Natural killer cell (primary cell): ENCODE results near the gene DUS2. TPM values are rescaled to one million over a fixed set of nuclear protein-coding genes. Genes with fewer than 3 reads are reported as not detected.

ENCODE experiments used
- ATAC-seq, 3 donors: fragments of 150-1000 bp in 2 of 3; fragments of 200-7000 bp in 1 of 3; cut with Tn5 transposase; 1 replicate in 1 of 3; 2 replicates in 2 of 3; pipeline ENCODE4 v1.10.0; 2021; ENCODE audit warnings: mild to moderate bottlenecking in 2 of 3, moderate library complexity in 2 of 3
- DNase-seq, 2 donors: peaks; one replicate each; pipeline versions ENCODE4 v3.0.0 to v3.0.0-alpha.2; 2013 to 2021; ENCODE audit warnings: mixed read lengths in 1 of 2
- H3K27ac ChIP-seq: one replicate; pipeline ENCODE4 v1.5.1; 2013; ENCODE audit warnings: mild to moderate bottlenecking, low read length
- H3K27me3 ChIP-seq: one replicate; pipeline ENCODE4 v1.6.1; 2013; ENCODE audit warnings: low read length; ENCODE audit not compliant: control insufficient read depth, insufficient read depth
- H3K36me3 ChIP-seq: one replicate; pipeline ENCODE4 v1.6.1; 2013; ENCODE audit warnings: low read length; ENCODE audit not compliant: control insufficient read depth, insufficient read depth
- H3K4me1 ChIP-seq: one replicate; pipeline ENCODE4 v1.6.1; 2013; ENCODE audit warnings: low read length; ENCODE audit not compliant: control insufficient read depth, insufficient read depth
- H3K4me3 ChIP-seq: one replicate; pipeline ENCODE4 v1.5.1; 2013; ENCODE audit warnings: low read length
- H3K9me3 ChIP-seq: one replicate; pipeline ENCODE4 v1.6.1; 2013; ENCODE audit warnings: low read length; ENCODE audit not compliant: control insufficient read depth, insufficient read depth
- H3K27ac Mint-ChIP-seq, 2 donors: one replicate each; pipeline ENCODE4 v1.8.0; 2022; ENCODE audit warnings: mild to moderate bottlenecking in 2 of 2, mixed read lengths in 2 of 2, moderate library complexity in 1 of 2
- H3K27me3 Mint-ChIP-seq, 2 donors: one replicate each; pipeline ENCODE4 v1.8.0; 2022; ENCODE audit warnings: low read depth in 2 of 2, mixed read lengths in 2 of 2
- H3K36me3 Mint-ChIP-seq: one replicate; pipeline ENCODE4 v1.8.0; 2022; ENCODE audit warnings: mixed read lengths
- H3K4me1 Mint-ChIP-seq, 2 donors: one replicate each; pipeline ENCODE4 v1.8.0; 2022; ENCODE audit warnings: mixed read lengths in 2 of 2
- H3K4me3 Mint-ChIP-seq: one replicate; pipeline ENCODE4 v1.8.0; 2022; ENCODE audit warnings: mild to moderate bottlenecking, moderate library complexity, mixed read lengths
- H3K9me3 Mint-ChIP-seq, 2 donors: one replicate each; pipeline ENCODE4 v1.8.0; 2022; ENCODE audit warnings: mixed read lengths in 2 of 2
- WGBS: methylation state at CpG from one replicate; pipeline ENCODE4 v1.1.7; 2013; ENCODE audit warnings: missing lambda C conversion rate; ENCODE audit not compliant: insufficient coverage; 5-methylcytosine and 5-hydroxymethylcytosine counted together
- intact Hi-C: fragments of 100-400 bp; cut with micrococcal nuclease; formaldehyde crosslinking; loops from one replicate; pipeline ENCODE4 v1.14.2; 2022
- total RNA-seq, 4 donors: library from RNA; stranded (reverse); fragments of 120-200 nt in 1 of 4; gene quantifications; one replicate each; pipeline versions ENCODE4 v1.2.3 to v1.2.4, GENCODE V29; 2013 to 2022
- TF ChIP-seq, protein P1 (sequence below): fragments of 200-600 bp; IDR thresholded peaks from one replicate; pipeline ENCODE4 v1.8.0; 2022; ENCODE audit warnings: antibody characterized with exemption

DUS2 gene
- total RNA-seq, 3 donors from 2014 or later (not counting 1 experiment from before 2014, with no cell fraction given) = 21.6 to 24.2 (median 22.7) TPM

GRCh38 chr16:68096491-68096890 is 73.4 kb downstream of the DUS2 start:
- Mint-ChIP-seq H3K9me3 (no peaks in the 10 kb centered on the region), H3K4me3 (peak overlapping the region; percentile 15), H3K27me3 (no peaks in the 10 kb centered on the region), H3K36me3 (no peaks in the 10 kb centered on the region), H3K27ac (peak overlapping the region; percentile 66 to 89), H3K4me1 (peaks cover 68 to 73% of the 10 kb centered on the region in 2 donors)
- 87% methylated on average over 2 of the region's 2 CpGs for WGBS
- DNase-seq = no peak
- H3K4me1 ChIP-seq = peaks cover 50% of the 10 kb centered on the region
- H3K27me3 ChIP-seq = no peaks in the 10 kb centered on the region
- H3K27ac ChIP-seq = no peak overlapping the region
- no peaks in the 10 kb centered on the region for H3K36me3 ChIP-seq
- no peaks in the 10 kb centered on the region for H3K9me3 ChIP-seq
- TF ChIP-seq, protein P1, sequence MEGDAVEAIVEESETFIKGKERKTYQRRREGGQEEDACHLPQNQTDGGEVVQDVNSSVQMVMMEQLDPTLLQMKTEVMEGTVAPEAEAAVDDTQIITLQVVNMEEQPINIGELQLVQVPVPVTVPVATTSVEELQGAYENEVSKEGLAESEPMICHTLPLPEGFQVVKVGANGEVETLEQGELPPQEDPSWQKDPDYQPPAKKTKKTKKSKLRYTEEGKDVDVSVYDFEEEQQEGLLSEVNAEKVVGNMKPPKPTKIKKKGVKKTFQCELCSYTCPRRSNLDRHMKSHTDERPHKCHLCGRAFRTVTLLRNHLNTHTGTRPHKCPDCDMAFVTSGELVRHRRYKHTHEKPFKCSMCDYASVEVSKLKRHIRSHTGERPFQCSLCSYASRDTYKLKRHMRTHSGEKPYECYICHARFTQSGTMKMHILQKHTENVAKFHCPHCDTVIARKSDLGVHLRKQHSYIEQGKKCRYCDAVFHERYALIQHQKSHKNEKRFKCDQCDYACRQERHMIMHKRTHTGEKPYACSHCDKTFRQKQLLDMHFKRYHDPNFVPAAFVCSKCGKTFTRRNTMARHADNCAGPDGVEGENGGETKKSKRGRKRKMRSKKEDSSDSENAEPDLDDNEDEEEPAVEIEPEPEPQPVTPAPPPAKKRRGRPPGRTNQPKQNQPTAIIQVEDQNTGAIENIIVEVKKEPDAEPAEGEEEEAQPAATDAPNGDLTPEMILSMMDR = no peak
- intact Hi-C loops = loop anchor here (10.0 kb wide), 1 partner anchor 48 kb away; no protein-coding TSS in a partner anchor
- ATAC-seq = no peak
- H3K4me3 ChIP-seq = no peak overlapping the region

- DNase-seq (no peak), ATAC-seq (no peak)
- H3K27ac Mint-ChIP-seq = peak overlapping the region; percentile 66 to 89
- H3K27me3 ChIP-seq = no peaks in the 10 kb centered on the region
- peak overlapping the region; percentile 15 for H3K4me3 Mint-ChIP-seq
- H3K27ac ChIP-seq = no peak overlapping the region
- H3K9me3 Mint-ChIP-seq = no peaks in the 10 kb centered on the region
- H3K4me1 ChIP-seq = peaks cover 50% of the 10 kb centered on the region
- no peaks in the 10 kb centered on the region for H3K36me3 ChIP-seq
- H3K9me3 ChIP-seq = no peaks in the 10 kb centered on the region
- H3K27me3 Mint-ChIP-seq = no peaks in the 10 kb centered on the region
- intact Hi-C loops = loop anchor here (10.0 kb wide), 1 partner anchor 48 kb away; no protein-coding TSS in a partner anchor
- H3K4me3 ChIP-seq = no peak overlapping the region
- H3K36me3 Mint-ChIP-seq = no peaks in the 10 kb centered on the region
- H3K4me1 Mint-ChIP-seq = peaks cover 68 to 73% of the 10 kb centered on the region in 2 donors
- TF ChIP-seq, protein P1 = no peak
Measured at GRCh38 chr16:68097088-68097487, 74.0 kb downstream of the DUS2 start.

DNA sequence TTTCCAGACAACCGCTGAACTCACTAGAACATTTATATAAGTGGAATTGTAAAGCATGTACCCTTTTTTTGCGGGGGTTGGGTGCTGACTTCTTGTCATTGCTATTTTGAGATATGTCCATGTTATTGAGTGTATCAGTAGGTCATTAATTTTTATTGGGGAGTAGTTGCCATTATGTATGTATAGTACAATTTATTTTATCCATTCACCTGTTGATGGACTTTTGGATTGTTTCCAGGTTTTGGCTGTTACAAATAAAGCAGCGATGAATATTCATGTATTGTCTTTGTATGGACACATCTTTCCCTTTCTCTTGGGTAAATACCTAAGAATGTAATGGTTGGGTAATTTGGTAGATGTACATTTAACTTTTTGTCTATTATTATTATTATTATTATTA is 74.8 kb downstream of the DUS2 start:
- no peak overlapping the region for H3K4me3 ChIP-seq
- no peak overlapping the region for H3K4me3 Mint-ChIP-seq
- no peaks in the 10 kb centered on the region for H3K27me3 Mint-ChIP-seq
- intact Hi-C loops = loop anchor here (10.0 kb wide), 1 partner anchor 47 kb away; no protein-coding TSS in a partner anchor
- WGBS = 100% methylated on average over 1 of the region's 3 CpGs
- peaks cover 46% of the 10 kb centered on the region for H3K4me1 ChIP-seq
- TF ChIP-seq, protein P1 = no peak
- H3K27me3 ChIP-seq = no peaks in the 10 kb centered on the region
- H3K36me3 Mint-ChIP-seq = no peaks in the 10 kb centered on the region
- no peaks in the 10 kb centered on the region for H3K9me3 Mint-ChIP-seq
- no peak overlapping the region for H3K27ac ChIP-seq
- H3K27ac Mint-ChIP-seq = peak overlapping the region; percentile 66 to 89
- H3K9me3 ChIP-seq = no peaks in the 10 kb centered on the region
- DNase-seq (no peak), ATAC-seq (no peak)
- no peaks in the 10 kb centered on the region for H3K36me3 ChIP-seq
- H3K4me1 Mint-ChIP-seq = peaks cover 71 to 77% of the 10 kb centered on the region in 2 donors

DNA sequence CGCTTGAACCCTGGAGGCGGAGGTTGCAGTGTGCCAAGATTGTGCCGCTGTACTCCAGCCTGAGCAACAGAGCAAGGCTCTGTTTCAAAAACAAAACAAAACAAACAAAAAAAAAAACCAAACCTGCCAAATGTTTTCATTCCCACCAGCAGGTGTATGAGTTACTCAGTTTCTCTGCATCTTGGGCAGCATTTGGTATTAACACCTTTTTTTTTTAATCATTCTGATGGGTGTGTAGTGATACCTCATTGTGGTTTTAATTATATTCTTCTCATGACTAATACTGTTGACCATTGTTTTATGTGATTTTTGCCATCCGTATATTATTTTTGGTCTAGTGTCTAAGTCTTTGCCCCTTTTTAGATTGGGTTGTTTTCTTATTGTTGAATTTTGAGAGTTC is 77.4 kb downstream of the DUS2 start:
- peaks cover 45% of the 10 kb centered on the region for H3K4me1 ChIP-seq
- no peaks in the 10 kb centered on the region for H3K36me3 ChIP-seq
- H3K4me3 Mint-ChIP-seq = peak overlapping the region; percentile 68
- H3K4me1 Mint-ChIP-seq = peaks cover 76 to 79% of the 10 kb centered on the region in 2 donors
- no peaks in the 10 kb centered on the region for H3K27me3 ChIP-seq
- DNase-seq (no peak), ATAC-seq (peak; percentile 63 to 69 (median 68))
- no peaks in the 10 kb centered on the region for H3K36me3 Mint-ChIP-seq
- TF ChIP-seq, protein P1 = no peak
- H3K9me3 Mint-ChIP-seq = no peaks in the 10 kb centered on the region
- WGBS = 67% methylated on average over 4 of the region's 4 CpGs
- no peak overlapping the region for H3K4me3 ChIP-seq
- peak overlapping the region; percentile 0 for H3K27ac ChIP-seq
- intact Hi-C loops = no loop called here
- no peaks in the 10 kb centered on the region for H3K27me3 Mint-ChIP-seq
- H3K27ac Mint-ChIP-seq = peak overlapping the region; percentile 80 to 81
- H3K9me3 ChIP-seq = no peaks in the 10 kb centered on the region
